GM21381 (cell line): ENCODE measurements around the gene RARRES1.

Experiments
- ATAC-seq: cut with Tn5 transposase; IDR thresholded peaks from one replicate; pipeline ENCODE4 v1.9.1; 2021; ENCODE audit warnings: mild to moderate bottlenecking, moderate library complexity; ENCODE audit not compliant: unreplicated experiment

The RARRES1 gene

GRCh38 chr3:158766364-158766763 is 34.1 kb upstream of the RARRES1 start:
- no peak for ATAC-seq

- no peak for ATAC-seq
These were observed 33.4 kb upstream of the RARRES1 start for GRCh38 chr3:158765518-158766205.

- no peak for ATAC-seq
These were observed 31.2 kb upstream of the RARRES1 start for GRCh38 chr3:158763421-158763820.

GRCh38 chr3:158762701-158763100 is 30.4 kb upstream of the RARRES1 start:
- ATAC-seq, result no peak

GRCh38 chr3:158761350-158761749 is 29.1 kb upstream of the RARRES1 start:
- ATAC-seq, result no peak

GRCh38 chr3:158755421-158755820 is 23.2 kb upstream of the RARRES1 start:
- no peak for ATAC-seq

GRCh38 chr3:158753854-158754253 is 21.6 kb upstream of the RARRES1 start:
- ATAC-seq, result no peak

- no peak for ATAC-seq
These were observed 19.1 kb upstream of the RARRES1 start for GRCh38 chr3:158751316-158751715.

GRCh38 chr3:158750016-158750415 is 17.8 kb upstream of the RARRES1 start:
- no peak for ATAC-seq

GRCh38 chr3:158749526-158749925 is 17.3 kb upstream of the RARRES1 start:
- no peak for ATAC-seq

GRCh38 chr3:158748237-158748828 is 16.1 kb upstream of the RARRES1 start:
- ATAC-seq, result no peak

- no peak for ATAC-seq
These were observed 15.2 kb upstream of the RARRES1 start for GRCh38 chr3:158747417-158747816.

- ATAC-seq, result no peak
These were observed 13.3 kb upstream of the RARRES1 start for GRCh38 chr3:158745551-158745950.

- ATAC-seq, result no peak
These were observed 12.5 kb upstream of the RARRES1 start for GRCh38 chr3:158744567-158745288.

GRCh38 chr3:158743664-158744566 is 11.7 kb upstream of the RARRES1 start:
- no peak for ATAC-seq

- no peak for ATAC-seq
These were observed 10.8 kb upstream of the RARRES1 start for GRCh38 chr3:158742871-158743663.

- no peak for ATAC-seq
These were observed 7.4 kb upstream of the RARRES1 start for GRCh38 chr3:158739661-158740060.

GRCh38 chr3:158739078-158739477 is 6.8 kb upstream of the RARRES1 start:
- ATAC-seq, result no peak

GRCh38 chr3:158738653-158739052 is 6.4 kb upstream of the RARRES1 start:
- ATAC-seq, result no peak

- no peak for ATAC-seq
These were observed 5.8 kb upstream of the RARRES1 start for GRCh38 chr3:158737976-158738615.
